ENCODE data around the gene AURKAIP1.

AURKAIP1 gene

GRCh38 chr1:1359308-1359663, 15.7 kb downstream of the AURKAIP1 start:
- no peak for DNase-seq (ENCODE audit: low read depth)
- TF ChIP-seq CTCF (IDR thresholded peaks at IDR 0.05; ENCODE audit: control insufficient read depth, insufficient read depth, low read depth, low read length, missing control alignments), result no peak
- peak overlapping the region; percentile 38 for H3K4me3 ChIP-seq (ENCODE audit: control insufficient read depth, low read depth, low read length)

GRCh38 chr1:1358433-1359271, 16.4 kb downstream of the AURKAIP1 start, which contains the start of gene MXRA8:
Gene MXRA8, minus strand, starts transcription at chr1:1358555. Its CDS starts 51 bp downstream, at chr1:1358504.
- TF ChIP-seq CTCF (IDR thresholded peaks at IDR 0.05; ENCODE audit: control insufficient read depth, insufficient read depth, low read depth, low read length, missing control alignments), result no peak
- peak; percentile 64 for DNase-seq (ENCODE audit: low read depth)
- peak within 1 kb of the TSS; percentile 95 for H3K4me3 ChIP-seq (ENCODE audit: control insufficient read depth, low read depth, low read length)

- peak overlapping the region; percentile 95 for H3K4me3 ChIP-seq (ENCODE audit: control insufficient read depth, low read depth, low read length)
- no peak for TF ChIP-seq CTCF (IDR thresholded peaks at IDR 0.05; ENCODE audit: control insufficient read depth, insufficient read depth, low read depth, low read length, missing control alignments)
- DNase-seq (ENCODE audit: low read depth), result no peak
Measured at GRCh38 chr1:1357871-1358432, 17.1 kb downstream of the AURKAIP1 start.

- DNase-seq (ENCODE audit: low read depth), result no peak
- peak overlapping the region; percentile 95 for H3K4me3 ChIP-seq (ENCODE audit: control insufficient read depth, low read depth, low read length)
- TF ChIP-seq CTCF (IDR thresholded peaks at IDR 0.05; ENCODE audit: control insufficient read depth, insufficient read depth, low read depth, low read length, missing control alignments), result no peak
Measured at GRCh38 chr1:1356796-1357401, 18.1 kb downstream of the AURKAIP1 start.

- TF ChIP-seq CTCF (IDR thresholded peaks at IDR 0.05; ENCODE audit: control insufficient read depth, insufficient read depth, low read depth, low read length, missing control alignments), result no peak
- no peak for DNase-seq (ENCODE audit: low read depth)
- H3K4me3 ChIP-seq (ENCODE audit: control insufficient read depth, low read depth, low read length), result peak overlapping the region; percentile 95
Measured at GRCh38 chr1:1356166-1356795, 18.7 kb downstream of the AURKAIP1 start.

- H3K4me3 ChIP-seq (ENCODE audit: control insufficient read depth, low read depth, low read length), result peak overlapping the region; percentile 95
- no peak for DNase-seq (ENCODE audit: low read depth)
- no peak for TF ChIP-seq CTCF (IDR thresholded peaks at IDR 0.05; ENCODE audit: control insufficient read depth, insufficient read depth, low read depth, low read length, missing control alignments)
Measured at GRCh38 chr1:1355416-1355815, 19.6 kb downstream of the AURKAIP1 start.

Data from AG09309 (cell line).